Measurements from ENCODE around the gene SGMS2.
"Not testable (repeated sequence)": the region's sequence is repeated elsewhere in the genome, so short reads cannot be mapped to it uniquely, and the experiment has no call there.

SGMS2 gene

GRCh38 chr4:107902715-107903114 lies 78.0 kb downstream of the SGMS2 start:
- H3K79me2 ChIP-seq (ENCODE audit: insufficient read depth, low read length), result no peaks in the 10 kb centered on the region
- H2AFZ ChIP-seq (ENCODE audit: low read depth, low read length), result no peak overlapping the region
- DNase-seq (no peak), ATAC-seq (ENCODE audit: insufficient read depth, low read depth) (no peak)
- H3K4me2 ChIP-seq (ENCODE audit: insufficient read depth, low read length), result no peak overlapping the region
- H3K4me1 ChIP-seq (ENCODE audit: insufficient read depth, low read length), result no peaks in the 10 kb centered on the region
- H3K4me3 ChIP-seq (ENCODE audit: low read depth in 1 of 2, low read length in 2 of 2), result no peak overlapping the region
- H3K27ac ChIP-seq (ENCODE audit: low read length), result no peak overlapping the region
- no peaks in the 10 kb centered on the region for H4K20me1 ChIP-seq (ENCODE audit: insufficient read depth, low read length)
- TF ChIP-seq CTCF (IDR thresholded peaks at IDR 0.05; ENCODE audit: borderline replicate concordance, extremely low read depth, low read length, poor library complexity, severe bottlenecking), result no peak
- TF ChIP-seq EZH2 (IDR thresholded peaks at IDR 0.05; ENCODE audit: borderline replicate concordance, low read depth, low read length, severe bottlenecking), result no peak
- no peaks in the 10 kb centered on the region for H3K36me3 ChIP-seq (ENCODE audit: insufficient read depth, low read length)
- no peak overlapping the region for H3K9ac ChIP-seq (ENCODE audit: low read depth, low read length)
- H3K27me3 ChIP-seq (ENCODE audit: insufficient read depth, low read length, poor library complexity), result peaks cover 7% of the 10 kb centered on the region
- no peaks in the 10 kb centered on the region for H3K9me3 ChIP-seq (ENCODE audit: insufficient read depth, low read length, severe bottlenecking)

- not testable (repeated sequence) for H4K20me1 ChIP-seq (ENCODE audit: insufficient read depth, low read length); DNase-seq; ATAC-seq (ENCODE audit: insufficient read depth, low read depth); H3K79me2 ChIP-seq (ENCODE audit: insufficient read depth, low read length); H3K27ac ChIP-seq (ENCODE audit: low read length); H2AFZ ChIP-seq (ENCODE audit: low read depth, low read length); H3K36me3 ChIP-seq (ENCODE audit: insufficient read depth, low read length); H3K4me3 ChIP-seq (ENCODE audit: low read depth in 1 of 2, low read length in 2 of 2); H3K4me2 ChIP-seq (ENCODE audit: insufficient read depth, low read length); H3K9ac ChIP-seq (ENCODE audit: low read depth, low read length); H3K27me3 ChIP-seq (ENCODE audit: insufficient read depth, low read length, poor library complexity); H3K4me1 ChIP-seq (ENCODE audit: insufficient read depth, low read length); H3K9me3 ChIP-seq (ENCODE audit: insufficient read depth, low read length, severe bottlenecking)
These were observed 80.3 kb downstream of the SGMS2 start for GRCh38 chr4:107905082-107905481.

DNA sequence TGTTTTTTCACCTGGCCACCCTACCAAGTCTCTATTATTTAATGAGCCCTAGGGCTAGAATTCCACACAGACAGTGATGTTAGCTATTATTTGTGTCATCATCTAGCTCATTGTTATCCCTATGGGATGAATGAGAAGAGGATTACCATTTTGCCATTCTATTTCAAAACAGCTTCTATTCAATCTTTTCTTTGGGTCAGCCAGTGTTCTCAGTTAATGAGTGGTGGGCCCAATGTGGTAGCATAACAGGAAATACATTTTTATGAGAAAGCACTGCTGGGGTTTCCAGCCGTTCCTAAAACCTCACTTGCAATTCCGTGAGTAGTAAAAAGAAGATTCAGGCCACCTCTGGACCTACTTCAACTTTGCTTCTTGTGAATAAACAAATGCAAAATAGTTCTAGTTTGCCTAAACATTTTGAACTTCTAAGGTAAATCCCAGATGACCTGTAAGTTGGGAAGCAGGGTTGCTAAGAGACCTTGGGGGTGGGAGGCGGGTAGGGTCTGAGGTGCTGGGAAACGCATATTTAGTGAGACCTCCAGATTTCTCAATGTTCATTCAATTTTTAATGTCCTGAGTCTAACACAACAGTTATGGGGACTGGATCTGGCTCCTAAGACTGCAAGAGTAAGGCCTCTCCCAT lies 81.8 kb downstream of the SGMS2 start:
- DNase-seq (no peak), ATAC-seq (ENCODE audit: insufficient read depth, low read depth) (no peak)
- no peak for TF ChIP-seq EZH2 (IDR thresholded peaks at IDR 0.05; ENCODE audit: borderline replicate concordance, low read depth, low read length, severe bottlenecking)
- TF ChIP-seq CTCF (IDR thresholded peaks at IDR 0.05; ENCODE audit: borderline replicate concordance, extremely low read depth, low read length, poor library complexity, severe bottlenecking), result no peak
- Histone ChIP-seq H3K4me2 (ENCODE audit: insufficient read depth, low read length) (no peak overlapping the region), H3K79me2 (ENCODE audit: insufficient read depth, low read length) (no peaks in the 10 kb centered on the region), H4K20me1 (ENCODE audit: insufficient read depth, low read length) (no peaks in the 10 kb centered on the region), H3K4me3 (ENCODE audit: low read depth in 1 of 2, low read length in 2 of 2) (no peak overlapping the region), H3K4me1 (ENCODE audit: insufficient read depth, low read length) (no peaks in the 10 kb centered on the region), H3K9ac (ENCODE audit: low read depth, low read length) (no peak overlapping the region), H3K36me3 (ENCODE audit: insufficient read depth, low read length) (no peaks in the 10 kb centered on the region), H3K27ac (ENCODE audit: low read length) (no peak overlapping the region), H3K27me3 (ENCODE audit: insufficient read depth, low read length, poor library complexity) (peaks cover 6% of the 10 kb centered on the region), H2AFZ (ENCODE audit: low read depth, low read length) (no peak overlapping the region), H3K9me3 (ENCODE audit: insufficient read depth, low read length, severe bottlenecking) (no peaks in the 10 kb centered on the region)

- no peak for ATAC-seq (ENCODE audit: insufficient read depth, low read depth)
- TF ChIP-seq CTCF (IDR thresholded peaks at IDR 0.05; ENCODE audit: borderline replicate concordance, extremely low read depth, low read length, poor library complexity, severe bottlenecking), result no peak
- TF ChIP-seq EZH2 (IDR thresholded peaks at IDR 0.05; ENCODE audit: borderline replicate concordance, low read depth, low read length, severe bottlenecking), result no peak
- H3K4me3 ChIP-seq (ENCODE audit: low read depth in 1 of 2, low read length in 2 of 2), result no peak overlapping the region
These were observed 83.6 kb downstream of the SGMS2 start for GRCh38 chr4:107908377-107908776.

More at GRCh38 chr4:107908377-107908776, 83.6 kb downstream of the SGMS2 start:
- H3K27me3 ChIP-seq (ENCODE audit: insufficient read depth, low read length, poor library complexity), result peaks cover 6% of the 10 kb centered on the region
- no peaks in the 10 kb centered on the region for H3K36me3 ChIP-seq (ENCODE audit: insufficient read depth, low read length)
- no peak overlapping the region for H3K9ac ChIP-seq (ENCODE audit: low read depth, low read length)
- H3K27ac ChIP-seq (ENCODE audit: low read length), result no peak overlapping the region
- no peaks in the 10 kb centered on the region for H3K9me3 ChIP-seq (ENCODE audit: insufficient read depth, low read length, severe bottlenecking)
- H2AFZ ChIP-seq (ENCODE audit: low read depth, low read length), result no peak overlapping the region
- H4K20me1 ChIP-seq (ENCODE audit: insufficient read depth, low read length), result no peaks in the 10 kb centered on the region
- H3K4me2 ChIP-seq (ENCODE audit: insufficient read depth, low read length), result no peak overlapping the region
- DNase-seq, result no peak
- peaks cover 3% of the 10 kb centered on the region; the same call in 1 of the 2 replicates for H3K4me1 ChIP-seq (ENCODE audit: insufficient read depth, low read length)
- H3K79me2 ChIP-seq (ENCODE audit: insufficient read depth, low read length), result no peaks in the 10 kb centered on the region
